Psoas muscle (tissue), 8 donors: ENCODE results near the gene COPG2. TPM values are rescaled to one million over a fixed set of nuclear protein-coding genes. Genes with fewer than 3 reads are reported as not detected.

Source experiments
- ATAC-seq, 4 donors: fragments of 200-7000 bp; cut with Tn5 transposase; one replicate each; pipeline ENCODE4 v1.9.1; 2020; ENCODE audit warnings: moderate library complexity in 3 of 4, mild to moderate bottlenecking in 2 of 4
- DNase-seq, 2 donors: peaks; one replicate each; pipeline ENCODE4 v3.0.0-alpha.2; 2020
- H3K27ac ChIP-seq: fragments of 200-600 bp; one replicate; pipeline ENCODE4 v1.8.0; 2022
- H3K27me3 ChIP-seq, 3 donors: fragments of 200-600 bp in 1 of 3; one replicate each; pipeline versions ENCODE4 v1.6.1 to v1.8.0; 2013 to 2022; ENCODE audit warnings: low read length in 2 of 3, mild to moderate bottlenecking in 2 of 3, moderate library complexity in 1 of 3; ENCODE audit not compliant: insufficient read depth in 3 of 3
- H3K36me3 ChIP-seq, 2 donors: fragments of 200-600 bp in 1 of 2; one replicate each; pipeline versions ENCODE4 v1.6.1 to v1.8.0; 2013 to 2022; ENCODE audit warnings: low read depth in 1 of 2, mild to moderate bottlenecking in 1 of 2, moderate library complexity in 1 of 2; ENCODE audit not compliant: insufficient read depth in 1 of 2
- H3K4me1 ChIP-seq: fragments of 200-600 bp; one replicate; pipeline ENCODE4 v1.8.0; 2022
- H3K4me3 ChIP-seq: fragments of 200-600 bp; one replicate; pipeline ENCODE4 v1.8.0; 2022; ENCODE audit warnings: mild to moderate bottlenecking
- H3K9me3 ChIP-seq: fragments of 200-600 bp; one replicate; pipeline ENCODE4 v1.8.0; 2022
- CTCF ChIP-seq: fragments of 200-600 bp; IDR thresholded peaks from one replicate; pipeline ENCODE4 v1.8.0; 2022; ENCODE audit warnings: antibody characterized with exemption
- WGBS, 3 donors: extraction: QIAGEN DNeasy Blood & Tissue Kit; methylation state at CpG; one replicate each; pipeline versions ENCODE4 v1.1.6 to v1.1.7; 2013; 5-methylcytosine and 5-hydroxymethylcytosine counted together
- intact Hi-C, 2 donors: fragments of 100-400 bp; cut with DNase I; formaldehyde crosslinking; loops; one replicate each; pipeline versions ENCODE4 v1.11.0 to v1.14.2; 2022
- polyA plus RNA-seq, 3 donors: library from polyadenylated mRNA; stranded (reverse); fragments of 200-250 nt; gene quantifications; one replicate each; pipeline ENCODE4 v1.2.3, GENCODE V29; 2013
- total RNA-seq, 4 donors: library from RNA; stranded (reverse); fragmentation: NEBNext Ultra II Directional in 2 of 4; extraction: Animal tissue kit (Norgen Biotek cat#: 25700) in 2 of 4; gene quantifications; one replicate each; pipeline versions ENCODE4 v1.2.1 to v1.2.4, GENCODE V29; 2021 to 2023
- donor health status: healthy with polysubstance abuse.
- donor health status: DM: no; HTN: no; CAD: no; lungs with moderate emphysema.
- donor health status: Bipolar disorder and iron deficiency.
- donor health status: healthy.
- donor health status: DM: yes; HTN: yes; CAD: no.
- donor health status: DM: no; HTN: no; CAD: no.
- donor health status: DM: no; HTN: no; CAD: no.
- donor health status: DM: yes; HTN: yes; CAD: no.

The COPG2 gene
- total and polyA plus RNA-seq, 7 donors: 9.6 to 21.5 (median 13.2) TPM

- TF ChIP-seq CTCF: no peak
- H3K27ac ChIP-seq: no peak overlapping the region
- H3K4me1 ChIP-seq: no peaks in the 10 kb centered on the region
- 50 to 57% (median 54%) methylated on average over 10 of the region's 10 CpGs for WGBS, 3 donors
- no peaks in the 10 kb centered on the region for H3K9me3 ChIP-seq
- intact Hi-C loops: loop anchor here in 1 of 2 donors (5.0 to 10.0 kb wide), 3 partner anchors 215 to 265 kb away; no protein-coding TSS in a partner anchor
- peaks cover 0 to 52% (median 19%) of the 10 kb centered on the region in 3 donors for H3K27me3 ChIP-seq
- H3K36me3 ChIP-seq: no peaks in the 10 kb centered on the region
- ATAC-seq: no peak
- no peak for DNase-seq
- no peak overlapping the region for H3K4me3 ChIP-seq
Measured at GRCh38 chr7:130489140-130489983, 179.2 kb downstream of the COPG2 start.

DNA sequence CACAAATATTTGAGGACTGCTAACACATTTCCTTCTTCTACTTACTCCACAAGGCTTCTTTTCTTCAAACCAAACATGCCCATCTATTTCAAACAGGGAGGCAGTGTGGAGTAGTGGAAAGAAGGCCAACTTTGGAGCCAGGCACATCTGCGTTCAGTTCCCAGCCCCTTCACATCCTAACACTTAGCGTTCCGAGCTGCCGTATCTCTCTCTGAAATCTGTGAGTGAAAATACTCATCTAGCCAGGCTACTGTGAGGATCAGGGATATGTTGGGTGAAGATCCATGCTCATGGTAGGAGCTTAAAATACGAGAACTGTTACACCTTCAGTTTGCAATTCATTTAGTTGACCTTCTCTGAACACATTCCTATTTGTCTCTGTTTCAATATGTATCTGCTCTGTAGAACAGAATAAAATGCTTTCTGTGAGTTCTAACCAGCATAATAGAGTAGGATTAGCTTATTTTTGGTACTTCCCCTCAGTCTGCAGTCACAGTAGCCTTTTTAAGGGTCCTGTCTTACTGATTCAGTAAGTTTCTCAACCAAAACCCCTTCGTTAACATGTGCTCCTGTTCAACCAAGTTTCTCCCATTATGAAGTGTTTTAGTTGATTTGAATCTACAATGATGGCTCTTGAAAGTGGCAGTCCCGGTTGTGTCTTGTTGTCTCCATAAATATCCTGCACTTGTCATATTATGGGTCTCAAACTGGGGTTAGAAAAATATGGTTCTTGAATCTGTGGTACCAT is 180.0 kb downstream of the COPG2 start:
- no peaks in the 10 kb centered on the region for H3K4me1 ChIP-seq
- intact Hi-C loops: loop anchor here in 1 of 2 donors (5.0 to 10.0 kb wide), 3 partner anchors 214 to 266 kb away; no protein-coding TSS in a partner anchor
- H3K9me3 ChIP-seq: no peaks in the 10 kb centered on the region
- ATAC-seq (no peak), DNase-seq (no peak)
- WGBS, 3 donors: 60 to 71% (median 66%) methylated on average over 7 of the region's 7 CpGs
- H3K4me3 ChIP-seq: no peak overlapping the region
- H3K36me3 ChIP-seq: no peaks in the 10 kb centered on the region
- H3K27me3 ChIP-seq: peaks cover 0 to 48% (median 19%) of the 10 kb centered on the region in 3 donors
- no peak overlapping the region for H3K27ac ChIP-seq
- TF ChIP-seq CTCF: no peak

GRCh38 chr7:130486954-130487436 is 181.6 kb downstream of the COPG2 start:
- ATAC-seq (no peak), DNase-seq (no peak)
- intact Hi-C loops: loop anchor here in 1 of 2 donors (5.0 to 10.0 kb wide), 3 partner anchors 212 to 268 kb away; no protein-coding TSS in a partner anchor
- Histone ChIP-seq H3K4me1 (no peaks in the 10 kb centered on the region), H3K27ac (no peak overlapping the region), H3K4me3 (peak overlapping the region; percentile 57), H3K27me3 (peaks cover 0 to 32% (median 12%) of the 10 kb centered on the region in 3 donors), H3K36me3 (no peaks in the 10 kb centered on the region), H3K9me3 (no peaks in the 10 kb centered on the region)
- 58 to 70% (median 64%) methylated on average over 6 of the region's 6 CpGs for WGBS, 3 donors
- no peak for TF ChIP-seq CTCF

DNA sequence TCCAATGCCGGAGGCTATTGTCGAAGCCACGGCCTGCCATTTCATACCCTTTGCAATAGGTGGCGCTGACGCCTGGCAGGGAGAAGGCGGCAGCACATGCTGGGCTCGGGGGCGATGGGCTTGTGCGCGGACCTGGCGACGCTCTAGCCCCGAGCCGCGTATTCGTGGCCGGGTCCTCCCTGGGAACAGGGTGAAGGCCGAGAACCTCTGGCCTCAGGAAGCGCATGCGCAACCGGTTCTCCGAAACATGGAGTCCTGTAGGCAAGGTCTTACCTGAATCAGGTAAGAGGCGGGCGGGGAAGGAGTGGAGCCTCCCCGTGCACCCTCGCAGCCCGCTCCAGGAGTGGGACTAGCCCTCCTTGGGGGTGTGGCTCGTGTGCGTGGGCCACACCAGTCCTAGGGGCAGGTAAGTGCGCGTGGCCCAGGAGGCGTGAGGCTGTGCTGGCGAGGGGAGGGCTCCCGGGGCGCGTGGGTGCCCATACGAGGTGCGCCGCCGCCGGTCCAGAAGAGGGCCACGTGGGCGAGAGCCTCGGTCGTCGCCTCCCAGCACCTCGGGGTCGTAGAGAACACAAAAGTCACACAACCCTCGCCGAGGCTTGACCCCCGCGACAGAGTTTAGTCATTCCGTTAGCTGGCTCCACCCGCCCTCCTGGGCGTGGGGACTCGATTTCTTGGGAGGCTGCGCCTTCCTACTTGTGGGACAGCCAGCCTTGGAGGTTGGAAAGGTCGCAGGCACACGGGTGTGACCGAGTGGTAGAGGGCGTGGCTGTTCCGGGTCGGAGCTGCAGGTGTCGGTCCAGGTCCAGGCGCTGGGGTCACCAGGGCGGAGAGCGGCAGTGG is 182.2 kb downstream of the COPG2 start:
- H3K27ac ChIP-seq: no peak overlapping the region
- WGBS, 3 donors: 50 to 53% (median 50%) methylated on average over 57 to 67 of the region's 67 CpGs
- ATAC-seq: peak in 2 of 4 donors; percentile 45 to 54
- no peaks in the 10 kb centered on the region for H3K36me3 ChIP-seq
- peak overlapping the region; percentile 57 for H3K4me3 ChIP-seq
- no peaks in the 10 kb centered on the region for H3K9me3 ChIP-seq
- intact Hi-C loops: loop anchor here in 1 of 2 donors (5.0 to 10.0 kb wide), 3 partner anchors 212 to 268 kb away; no protein-coding TSS in a partner anchor
- DNase-seq: peak; percentile 56 to 61
- peak; percentile 33 for TF ChIP-seq CTCF
- H3K4me1 ChIP-seq: no peaks in the 10 kb centered on the region
- peaks cover 0 to 25% (median 12%) of the 10 kb centered on the region in 3 donors for H3K27me3 ChIP-seq
